Right lobe of liver (tissue), 4 donors: Measurements from ENCODE around the gene CCDC88C.

ENCODE experiments used
- CTCF ChIP-seq, 4 donors: fragments of 200-600 bp in 3 of 4; fragments of 450-650 bp in 1 of 4; IDR thresholded peaks; one replicate each; pipeline versions ENCODE4 v1.5.1 to v1.8.0; 2016 to 2022; ENCODE audit warnings: antibody characterized with exemption in 4 of 4, mild to moderate bottlenecking in 2 of 4
- POLR2A ChIP-seq: fragments of 450-650 bp; IDR thresholded peaks from one replicate; pipeline ENCODE4 v1.6.1; 2017; ENCODE audit warnings: antibody characterized with exemption, mild to moderate bottlenecking
- donor health status: DM: no; HTN: no; CAD: no.
- donor health status: DM: no; HTN: no; CAD: no.
- donor health status: DM: no; HTN: yes; CAD: no.

- TF ChIP-seq CTCF (IDR thresholded peaks at IDR 0.05) (no peak), POLR2A (no peak)
These were observed 21.2 kb upstream of the CCDC88C start for GRCh38 chr14:91438845-91439244.
